ENCODE results near the gene RCCD1.

The RCCD1 gene

GRCh38 chr15:90942354-90943120 is 12.1 kb upstream of the RCCD1 start:
- in situ Hi-C loops (cut with MboI; ENCODE audit: low sequenced_read_pairs): no loop called here

- in situ Hi-C loops (cut with MboI; ENCODE audit: low sequenced_read_pairs): no loop called here
Measured at GRCh38 chr15:90945091-90945490, 9.6 kb upstream of the RCCD1 start.

- in situ Hi-C loops (cut with MboI; ENCODE audit: low sequenced_read_pairs): no loop called here
Measured at GRCh38 chr15:90946538-90946937, 8.1 kb upstream of the RCCD1 start.

GRCh38 chr15:90946941-90947576 is 7.6 kb upstream of the RCCD1 start:
- in situ Hi-C loops (cut with MboI; ENCODE audit: low sequenced_read_pairs): no loop called here

- in situ Hi-C loops (cut with MboI; ENCODE audit: low sequenced_read_pairs): no loop called here
Measured at GRCh38 chr15:90947577-90948357, 6.9 kb upstream of the RCCD1 start.

GRCh38 chr15:90948506-90948905 is 6.2 kb upstream of the RCCD1 start:
- in situ Hi-C loops (cut with MboI; ENCODE audit: low sequenced_read_pairs): no loop called here

GRCh38 chr15:90949979-90950675 is 4.6 kb upstream of the RCCD1 start:
- in situ Hi-C loops (cut with MboI; ENCODE audit: low sequenced_read_pairs): no loop called here

- in situ Hi-C loops (cut with MboI; ENCODE audit: low sequenced_read_pairs): no loop called here
Measured at GRCh38 chr15:90950676-90951075, 4.0 kb upstream of the RCCD1 start.

GRCh38 chr15:90952901-90953677 is 1.6 kb upstream of the RCCD1 start:
- in situ Hi-C loops (cut with MboI; ENCODE audit: low sequenced_read_pairs): no loop called here

GRCh38 chr15:90953947-90954711 is 555 bp upstream of the RCCD1 start:
- in situ Hi-C loops (cut with MboI; ENCODE audit: low sequenced_read_pairs): no loop called here

GRCh38 chr15:90955624-90956273 is 1.1 kb downstream of the RCCD1 start:
- in situ Hi-C loops (cut with MboI; ENCODE audit: low sequenced_read_pairs): no loop called here

- in situ Hi-C loops (cut with MboI; ENCODE audit: low sequenced_read_pairs): no loop called here
Measured at GRCh38 chr15:90956274-90957030, 1.8 kb downstream of the RCCD1 start.

- in situ Hi-C loops (cut with MboI; ENCODE audit: low sequenced_read_pairs): no loop called here
Measured at GRCh38 chr15:90957031-90957790, 2.5 kb downstream of the RCCD1 start.

GRCh38 chr15:90957791-90958190 is 3.1 kb downstream of the RCCD1 start:
- in situ Hi-C loops (cut with MboI; ENCODE audit: low sequenced_read_pairs): no loop called here

GRCh38 chr15:90959028-90959595 is 4.4 kb downstream of the RCCD1 start:
- in situ Hi-C loops (cut with MboI; ENCODE audit: low sequenced_read_pairs): no loop called here

GRCh38 chr15:90959894-90960293 is 5.2 kb downstream of the RCCD1 start:
- in situ Hi-C loops (cut with MboI; ENCODE audit: low sequenced_read_pairs): no loop called here

GRCh38 chr15:90960298-90961091 is 5.8 kb downstream of the RCCD1 start:
- in situ Hi-C loops (cut with MboI; ENCODE audit: low sequenced_read_pairs): no loop called here

All from HL-60/S4 (cell line).